Neutrophil (primary cell): ENCODE measurements around the gene LMNTD2.

Source experiments
- H3K27ac ChIP-seq: fragments of 200-600 bp; sonication (generic); 2 replicates; pipeline ENCODE4 v1.5.1; 2016; ENCODE audit warnings: mild to moderate bottlenecking, moderate library complexity
- H3K27me3 ChIP-seq: fragments of 200-600 bp; sonication (generic); 2 replicates; pipeline ENCODE4 v1.6.0; 2016; ENCODE audit warnings: mild to moderate bottlenecking
- H3K36me3 ChIP-seq: fragments of 200-600 bp; sonication (generic); 2 replicates; pipeline ENCODE4 v1.5.1; 2017
- H3K4me1 ChIP-seq, 2 experiments: fragments of 200-600 bp in 1 of 2; sonication (generic) in 1 of 2; 1 replicate in 1 of 2; 2 replicates in 1 of 2; pipeline versions ENCODE4 v1.5.1 to v1.6.1; 2013 to 2016; ENCODE audit warnings: low read depth in 1 of 2, low read length in 1 of 2, mild to moderate bottlenecking in 1 of 2, moderate library complexity in 1 of 2; ENCODE audit not compliant: control insufficient read depth in 1 of 2, insufficient read depth in 1 of 2
- H3K4me3 ChIP-seq, 2 experiments: fragments of 200-600 bp in 1 of 2; sonication (generic) in 1 of 2; 1 replicate in 1 of 2; 2 replicates in 1 of 2; pipeline ENCODE4 v1.5.1; 2013 to 2016; ENCODE audit warnings: low read depth in 1 of 2, low read length in 1 of 2, mild to moderate bottlenecking in 1 of 2, moderate library complexity in 1 of 2
- H3K9me3 ChIP-seq: fragments of 200-600 bp; sonication (generic); 2 replicates; pipeline ENCODE4 v1.5.1; 2016
- CTCF ChIP-seq: fragments of 200-600 bp; sonication (generic); IDR thresholded peaks from 2 replicates; pipeline ENCODE4 v1.5.1; 2016; ENCODE audit warnings: antibody characterized with exemption

LMNTD2 gene

DNA sequence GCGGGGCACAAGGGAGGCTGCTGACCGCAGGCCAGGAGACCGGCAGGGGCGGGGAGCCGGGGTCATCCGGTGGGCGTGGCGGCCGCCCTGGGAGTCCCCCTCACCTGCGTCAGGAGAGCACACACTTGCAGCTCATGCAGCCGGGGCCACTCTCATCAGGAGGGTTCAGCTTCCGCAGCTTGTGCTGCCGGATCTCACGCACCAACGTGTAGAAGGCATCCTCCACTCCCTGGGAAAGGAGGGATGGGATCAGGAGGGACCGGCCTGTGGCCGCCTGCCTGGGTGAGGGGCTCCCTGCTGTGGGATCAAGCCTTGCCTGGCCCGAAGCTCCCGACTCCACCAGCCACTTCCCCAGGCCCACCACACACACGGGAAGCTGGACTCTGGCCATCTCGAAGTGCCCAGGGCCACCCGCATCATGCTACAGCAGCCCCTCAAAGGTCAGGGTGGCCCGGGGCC lies 28.0 kb downstream of the LMNTD2 start:
- H3K4me1 ChIP-seq: peaks cover 25 to 27% of the 10 kb centered on the region in 2 experiments
- peaks cover 30% of the 10 kb centered on the region for H3K27me3 ChIP-seq
- H3K4me3 ChIP-seq: no peak overlapping the region
- H3K9me3 ChIP-seq: no peaks in the 10 kb centered on the region
- no peak overlapping the region for H3K27ac ChIP-seq
- H3K36me3 ChIP-seq: peaks cover 16% of the 10 kb centered on the region
- no peak for TF ChIP-seq CTCF

- no peak for TF ChIP-seq CTCF
- Histone ChIP-seq H3K36me3 (peaks cover 16% of the 10 kb centered on the region), H3K4me1 (peaks cover 20 to 22% of the 10 kb centered on the region in 2 experiments), H3K27ac (no peak overlapping the region), H3K27me3 (peaks cover 25% of the 10 kb centered on the region), H3K9me3 (no peaks in the 10 kb centered on the region), H3K4me3 (no peak overlapping the region)
Measured at GRCh38 chr11:531919-532526, 28.5 kb downstream of the LMNTD2 start.

GRCh38 chr11:530960-531831 lies 29.3 kb downstream of the LMNTD2 start:
- no peak for TF ChIP-seq CTCF
- Histone ChIP-seq H3K4me3 (no peak overlapping the region), H3K27me3 (peaks cover 17% of the 10 kb centered on the region), H3K27ac (no peak overlapping the region), H3K9me3 (no peaks in the 10 kb centered on the region), H3K36me3 (peaks cover 16% of the 10 kb centered on the region), H3K4me1 (peaks cover 12 to 13% of the 10 kb centered on the region in 2 experiments)

DNA sequence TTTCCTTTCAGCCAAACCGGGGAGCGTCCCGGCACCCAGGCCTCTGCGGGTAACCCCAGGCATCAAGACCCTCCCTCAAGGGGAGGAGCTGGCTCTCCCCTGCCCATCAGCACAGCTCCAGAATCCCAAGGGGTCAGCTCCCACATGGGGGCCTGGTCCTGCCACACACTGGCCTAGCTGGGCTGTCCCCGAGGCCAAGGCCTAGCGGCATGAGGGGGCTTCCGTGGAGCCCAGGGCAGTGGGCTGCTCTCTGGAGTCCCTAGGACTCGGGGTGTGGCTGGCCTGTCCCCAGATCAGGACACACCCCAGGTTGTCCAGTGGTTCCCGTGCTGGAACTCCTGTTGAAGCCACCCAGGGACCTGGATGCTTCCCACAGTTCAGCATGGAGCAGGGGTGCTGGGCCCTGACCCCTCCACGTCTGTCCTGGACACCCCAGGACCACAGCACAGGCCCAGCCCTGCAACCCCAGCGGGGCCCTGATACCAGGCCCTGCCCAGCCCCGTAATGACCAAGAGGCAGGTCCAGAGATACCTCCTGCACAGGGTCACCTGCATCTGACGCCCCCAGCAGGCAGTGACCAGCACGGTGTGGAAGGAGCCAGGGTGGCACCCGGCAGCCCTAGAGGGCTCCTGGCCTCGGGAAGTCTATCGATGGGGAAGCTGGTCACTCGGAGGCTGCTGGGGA lies 30.7 kb downstream of the LMNTD2 start:
- Histone ChIP-seq H3K27ac (no peak overlapping the region), H3K4me1 (peaks cover 6% of the 10 kb centered on the region in 2 experiments), H3K36me3 (peaks cover 16% of the 10 kb centered on the region), H3K4me3 (no peak overlapping the region), H3K27me3 (peaks cover 10% of the 10 kb centered on the region), H3K9me3 (no peaks in the 10 kb centered on the region)
- TF ChIP-seq CTCF: no peak

DNA sequence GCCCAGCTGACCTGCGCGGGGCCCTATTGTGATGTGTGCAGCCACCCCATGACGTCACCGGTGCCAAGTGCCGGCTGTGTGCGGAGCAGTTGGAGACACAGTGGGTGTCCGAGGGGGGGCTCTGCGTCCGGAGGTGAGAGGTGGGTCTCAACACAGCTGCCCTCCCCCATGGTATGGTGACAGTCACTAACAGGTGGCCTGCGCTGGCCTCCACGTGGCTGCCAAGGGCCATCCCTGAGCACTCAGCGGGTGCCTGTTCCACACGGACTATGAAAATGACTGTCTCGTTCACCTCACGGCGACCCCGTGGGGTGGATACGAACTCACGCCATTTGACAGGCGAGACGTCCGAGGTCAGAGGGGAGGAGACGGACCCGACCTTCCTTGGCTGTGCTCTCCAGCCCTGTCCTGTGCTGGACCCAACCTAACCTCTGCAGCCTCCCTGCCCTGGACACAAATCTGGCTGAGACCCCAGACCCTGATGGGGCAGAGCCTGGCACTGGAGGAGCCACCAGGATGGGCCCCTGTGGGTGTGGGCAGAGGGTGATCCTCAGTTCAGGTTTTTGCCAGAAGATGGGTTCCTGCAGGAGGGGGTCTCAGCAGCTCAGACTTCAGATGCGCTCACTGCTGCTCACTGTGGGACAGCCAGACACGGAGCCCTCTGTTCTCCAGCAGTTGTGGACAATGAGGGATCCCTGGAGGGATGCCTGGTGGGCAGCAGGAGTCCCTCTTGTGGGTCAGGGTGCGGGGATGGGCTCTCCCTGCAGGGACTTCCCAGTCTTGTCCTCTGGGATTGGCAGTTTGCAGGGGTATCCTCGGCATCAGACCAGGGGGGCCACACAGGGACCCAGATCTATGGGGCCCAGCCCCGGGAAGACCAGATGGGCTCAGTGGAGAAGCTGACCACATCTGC lies 31.5 kb downstream of the LMNTD2 start:
- Histone ChIP-seq H3K36me3 (peaks cover 16% of the 10 kb centered on the region), H3K4me3 (no peak overlapping the region), H3K27ac (no peak overlapping the region), H3K4me1 (no peaks in the 10 kb centered on the region), H3K9me3 (no peaks in the 10 kb centered on the region), H3K27me3 (peaks cover 2% of the 10 kb centered on the region)
- TF ChIP-seq CTCF: no peak
